ENCODE measurements around the gene CSF2RB. TPM values are rescaled to one million over a fixed set of nuclear protein-coding genes. Genes with fewer than 3 reads are reported as not detected.

The CSF2RB gene
- total RNA-seq, 1 experiment from 2014 or later = not detected

DNA sequence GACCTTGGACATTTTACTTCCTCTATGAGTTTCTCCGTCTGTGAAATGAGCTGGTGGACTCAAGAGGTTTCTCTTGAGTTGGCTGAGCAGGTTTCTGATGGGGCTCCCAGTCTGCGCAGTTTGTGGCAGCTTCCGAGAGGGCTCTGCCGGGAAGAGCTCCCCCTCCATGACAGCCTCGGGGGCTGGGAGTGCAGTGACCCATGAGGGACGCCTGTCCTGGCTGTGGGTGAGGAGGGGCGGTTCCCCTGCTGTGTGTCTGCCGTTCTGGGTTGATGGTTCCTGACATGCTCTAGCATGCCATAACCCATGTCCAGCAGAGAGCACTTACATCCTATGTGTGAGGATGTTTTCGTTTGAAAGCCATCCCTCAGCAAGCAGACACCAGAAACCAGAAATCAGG lies 14.8 kb downstream of the CSF2RB start:
- CTCF ChIA-PET = no interaction called here
- H3K36me3 Mint-ChIP-seq (ENCODE audit: insufficient read depth, unreplicated experiment) = no peaks in the 10 kb centered on the region
- no peaks in the 10 kb centered on the region for H3K9me3 Mint-ChIP-seq (ENCODE audit: low read depth, unreplicated experiment)
- no peak overlapping the region for H3K4me3 Mint-ChIP-seq (ENCODE audit: low read depth, unreplicated experiment)
- H3K27ac Mint-ChIP-seq (ENCODE audit: unreplicated experiment) = no peak overlapping the region
- no peak for DNase-seq
- H3K27me3 Mint-ChIP-seq (ENCODE audit: unreplicated experiment) = peaks cover 100% of the 10 kb centered on the region
- BruUV-seq (replicated peaks) = no TSS peak
- intact Hi-C loops (cut with micrococcal nuclease; ENCODE audit: unreplicated experiment) = no loop called here
- TF ChIP-seq, protein P1, sequence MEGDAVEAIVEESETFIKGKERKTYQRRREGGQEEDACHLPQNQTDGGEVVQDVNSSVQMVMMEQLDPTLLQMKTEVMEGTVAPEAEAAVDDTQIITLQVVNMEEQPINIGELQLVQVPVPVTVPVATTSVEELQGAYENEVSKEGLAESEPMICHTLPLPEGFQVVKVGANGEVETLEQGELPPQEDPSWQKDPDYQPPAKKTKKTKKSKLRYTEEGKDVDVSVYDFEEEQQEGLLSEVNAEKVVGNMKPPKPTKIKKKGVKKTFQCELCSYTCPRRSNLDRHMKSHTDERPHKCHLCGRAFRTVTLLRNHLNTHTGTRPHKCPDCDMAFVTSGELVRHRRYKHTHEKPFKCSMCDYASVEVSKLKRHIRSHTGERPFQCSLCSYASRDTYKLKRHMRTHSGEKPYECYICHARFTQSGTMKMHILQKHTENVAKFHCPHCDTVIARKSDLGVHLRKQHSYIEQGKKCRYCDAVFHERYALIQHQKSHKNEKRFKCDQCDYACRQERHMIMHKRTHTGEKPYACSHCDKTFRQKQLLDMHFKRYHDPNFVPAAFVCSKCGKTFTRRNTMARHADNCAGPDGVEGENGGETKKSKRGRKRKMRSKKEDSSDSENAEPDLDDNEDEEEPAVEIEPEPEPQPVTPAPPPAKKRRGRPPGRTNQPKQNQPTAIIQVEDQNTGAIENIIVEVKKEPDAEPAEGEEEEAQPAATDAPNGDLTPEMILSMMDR (IDR thresholded peaks at IDR 0.05; ENCODE audit: unreplicated experiment) = no peak
- no peaks in the 10 kb centered on the region for H3K4me1 Mint-ChIP-seq (ENCODE audit: low read depth, unreplicated experiment)

DNA sequence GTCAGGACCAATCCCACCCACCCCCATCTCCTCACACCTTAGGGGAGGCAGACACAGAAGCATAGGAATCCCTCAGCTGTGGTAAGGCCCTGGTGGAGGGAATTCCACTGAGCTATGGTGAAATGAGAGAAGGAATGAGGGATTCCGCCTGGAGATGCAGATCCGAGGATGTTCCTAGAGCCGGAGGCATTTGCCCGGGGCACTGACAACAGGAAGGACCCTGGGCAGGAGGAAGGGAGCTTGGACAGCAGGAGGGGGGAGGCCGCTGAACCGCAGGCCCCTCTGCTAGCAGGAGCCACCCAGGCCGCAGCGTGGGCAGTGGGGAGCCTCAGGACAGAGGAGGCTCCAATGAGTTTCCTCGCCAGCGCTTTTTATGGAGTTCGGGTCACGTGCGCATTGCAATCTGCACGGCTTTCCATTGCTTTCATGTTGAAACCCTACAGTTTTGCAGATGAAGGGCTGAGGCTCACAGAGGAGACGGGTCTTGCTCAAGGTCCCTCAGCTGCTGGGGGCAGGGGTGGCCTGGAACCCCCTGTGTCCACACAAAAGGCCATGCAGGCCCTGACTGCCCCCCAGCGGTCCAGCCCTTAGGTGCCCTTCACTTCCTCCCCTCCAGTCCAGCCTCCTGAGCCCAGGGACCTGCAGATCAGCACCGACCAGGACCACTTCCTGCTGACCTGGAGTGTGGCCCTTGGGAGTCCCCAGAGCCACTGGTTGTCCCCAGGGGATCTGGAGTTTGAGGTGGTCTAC lies 15.5 kb downstream of the CSF2RB start:
- peaks cover 97% of the 10 kb centered on the region for H3K27me3 Mint-ChIP-seq (ENCODE audit: unreplicated experiment)
- no peak for DNase-seq
- H3K9me3 Mint-ChIP-seq (ENCODE audit: low read depth, unreplicated experiment) = no peaks in the 10 kb centered on the region
- no peaks in the 10 kb centered on the region for H3K36me3 Mint-ChIP-seq (ENCODE audit: insufficient read depth, unreplicated experiment)
- BruUV-seq (replicated peaks) = no TSS peak
- intact Hi-C loops (cut with micrococcal nuclease; ENCODE audit: unreplicated experiment) = no loop called here
- no peaks in the 10 kb centered on the region for H3K4me1 Mint-ChIP-seq (ENCODE audit: low read depth, unreplicated experiment)
- H3K27ac Mint-ChIP-seq (ENCODE audit: unreplicated experiment) = no peak overlapping the region
- CTCF ChIA-PET = interaction anchor here (0.5 kb wide), 1 partner anchor 146 kb away, joined by 3 read pairs; no protein-coding TSS in a partner anchor
- TF ChIP-seq, protein P1 (IDR thresholded peaks at IDR 0.05; ENCODE audit: unreplicated experiment) = no peak
- H3K4me3 Mint-ChIP-seq (ENCODE audit: low read depth, unreplicated experiment) = no peak overlapping the region

DNA sequence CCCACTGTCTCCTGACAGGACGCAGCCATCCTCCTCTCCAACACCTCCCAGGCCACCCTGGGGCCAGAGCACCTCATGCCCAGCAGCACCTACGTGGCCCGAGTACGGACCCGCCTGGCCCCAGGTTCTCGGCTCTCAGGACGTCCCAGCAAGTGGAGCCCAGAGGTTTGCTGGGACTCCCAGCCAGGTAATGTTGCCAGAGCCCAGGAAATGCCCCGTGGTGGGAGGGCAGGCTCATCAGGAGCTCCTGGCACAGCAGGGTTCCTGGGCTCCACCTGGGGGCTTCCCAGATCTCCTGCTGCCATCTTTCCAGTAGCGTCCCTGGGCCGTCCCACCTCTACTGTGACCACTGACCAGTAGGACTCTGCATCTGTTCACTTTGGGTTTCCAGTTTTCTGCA lies 16.2 kb downstream of the CSF2RB start:
- CTCF ChIA-PET = interaction anchor here (0.5 kb wide), 1 partner anchor 146 kb away, joined by 3 read pairs; no protein-coding TSS in a partner anchor
- DNase-seq = no peak
- no peak overlapping the region for H3K4me3 Mint-ChIP-seq (ENCODE audit: low read depth, unreplicated experiment)
- BruUV-seq (replicated peaks) = no TSS peak
- peaks cover 91% of the 10 kb centered on the region for H3K27me3 Mint-ChIP-seq (ENCODE audit: unreplicated experiment)
- H3K9me3 Mint-ChIP-seq (ENCODE audit: low read depth, unreplicated experiment) = no peaks in the 10 kb centered on the region
- H3K36me3 Mint-ChIP-seq (ENCODE audit: insufficient read depth, unreplicated experiment) = no peaks in the 10 kb centered on the region
- intact Hi-C loops (cut with micrococcal nuclease; ENCODE audit: unreplicated experiment) = no loop called here
- no peak overlapping the region for H3K27ac Mint-ChIP-seq (ENCODE audit: unreplicated experiment)
- no peaks in the 10 kb centered on the region for H3K4me1 Mint-ChIP-seq (ENCODE audit: low read depth, unreplicated experiment)
- TF ChIP-seq, protein P1 (IDR thresholded peaks at IDR 0.05; ENCODE audit: unreplicated experiment) = no peak

DNA sequence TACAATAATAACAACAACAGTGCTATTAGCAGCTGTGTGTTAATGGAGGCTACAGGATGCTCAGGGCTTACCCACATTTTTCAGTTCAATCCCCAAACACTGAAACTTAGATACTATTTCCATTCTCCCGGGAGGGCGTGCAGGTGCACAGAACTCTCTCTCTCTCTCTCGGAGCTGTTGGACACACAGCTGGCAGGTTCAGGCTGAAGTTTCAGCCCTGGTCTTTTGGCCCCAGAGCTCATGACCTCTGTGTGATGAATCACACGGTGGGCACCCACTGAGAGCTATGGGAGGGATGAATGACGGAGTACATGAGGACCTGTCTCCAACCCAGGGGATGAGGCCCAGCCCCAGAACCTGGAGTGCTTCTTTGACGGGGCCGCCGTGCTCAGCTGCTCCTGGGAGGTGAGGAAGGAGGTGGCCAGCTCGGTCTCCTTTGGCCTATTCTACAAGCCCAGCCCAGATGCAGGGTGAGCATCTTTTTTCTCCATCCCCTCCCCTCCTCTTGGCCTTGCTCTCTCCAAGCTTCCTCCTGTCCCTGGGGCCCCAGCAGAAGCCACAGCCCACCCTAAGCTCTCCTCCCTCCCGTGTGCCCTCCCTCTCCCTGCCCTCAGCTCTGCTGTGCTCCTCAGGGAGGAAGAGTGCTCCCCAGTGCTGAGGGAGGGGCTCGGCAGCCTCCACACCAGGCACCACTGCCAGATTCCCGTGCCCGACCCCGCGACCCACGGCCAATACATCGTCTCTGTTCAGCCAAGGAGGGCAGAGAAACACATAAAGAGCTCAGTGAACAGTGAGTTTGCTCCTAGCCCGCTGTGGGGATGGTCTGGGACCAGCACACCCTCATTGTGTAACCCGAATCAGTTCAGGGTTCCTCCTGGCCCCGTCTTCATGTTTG lies 16.9 kb downstream of the CSF2RB start:
- no TSS peak for BruUV-seq (replicated peaks)
- TF ChIP-seq, protein P1 (IDR thresholded peaks at IDR 0.05; ENCODE audit: unreplicated experiment) = no peak
- Mint-ChIP-seq H3K4me3 (ENCODE audit: low read depth, unreplicated experiment) (no peak overlapping the region), H3K9me3 (ENCODE audit: low read depth, unreplicated experiment) (no peaks in the 10 kb centered on the region), H3K27ac (ENCODE audit: unreplicated experiment) (no peak overlapping the region), H3K27me3 (ENCODE audit: unreplicated experiment) (peaks cover 88% of the 10 kb centered on the region), H3K36me3 (ENCODE audit: insufficient read depth, unreplicated experiment) (no peaks in the 10 kb centered on the region), H3K4me1 (ENCODE audit: low read depth, unreplicated experiment) (no peaks in the 10 kb centered on the region)
- CTCF ChIA-PET = no interaction called here
- DNase-seq = no peak
- intact Hi-C loops (cut with micrococcal nuclease; ENCODE audit: unreplicated experiment) = no loop called here
